Lower leg skin (tissue), 3 donors: ENCODE results near the gene PTPRN2.

Experiments used
- CTCF ChIP-seq, 3 donors: fragments of 450-650 bp; IDR thresholded peaks; one replicate each; pipeline ENCODE4 v1.5.1; 2016; ENCODE audit warnings: antibody characterized with exemption in 3 of 3, mild to moderate bottlenecking in 3 of 3, moderate library complexity in 2 of 3
- POLR2A ChIP-seq, 2 donors: fragments of 450-650 bp; IDR thresholded peaks; one replicate each; pipeline ENCODE4 v1.6.1; 2016 to 2017; ENCODE audit warnings: antibody characterized with exemption in 2 of 2, mild to moderate bottlenecking in 1 of 2, moderate library complexity in 1 of 2

GRCh38 chr7:157682064-157682945 is 905.3 kb downstream of the PTPRN2 start:
- TF ChIP-seq CTCF (IDR thresholded peaks at IDR 0.05) = no peak
- no peak for TF ChIP-seq POLR2A (IDR thresholded peaks at IDR 0.05)
